Right renal cortex interstitium (tissue), 3 donors: ENCODE data around the gene GRB10. TPM values are rescaled to one million over a fixed set of nuclear protein-coding genes. Genes with fewer than 3 reads are reported as not detected.
"Not testable (repeated sequence)": the region's sequence is repeated elsewhere in the genome, so short reads cannot be mapped to it uniquely, and the experiment has no call there.

Experiments
- DNase-seq, 3 donors: peaks; one replicate each; pipeline ENCODE4 v3.0.0-alpha.2; 2013; ENCODE audit warnings: low read depth in 3 of 3, low spot score in 2 of 3
- polyA plus RNA-seq, 3 donors: library from polyadenylated mRNA; unstranded; fragments of 120-200 nt; gene quantifications; one replicate each; pipeline ENCODE4 v1.2.1, GENCODE V29; 2013; ENCODE audit not compliant: insufficient read length in 3 of 3

The GRB10 gene
- polyA plus RNA-seq, 3 donors: 25.4 to 33.5 (median 29.4) TPM

DNA sequence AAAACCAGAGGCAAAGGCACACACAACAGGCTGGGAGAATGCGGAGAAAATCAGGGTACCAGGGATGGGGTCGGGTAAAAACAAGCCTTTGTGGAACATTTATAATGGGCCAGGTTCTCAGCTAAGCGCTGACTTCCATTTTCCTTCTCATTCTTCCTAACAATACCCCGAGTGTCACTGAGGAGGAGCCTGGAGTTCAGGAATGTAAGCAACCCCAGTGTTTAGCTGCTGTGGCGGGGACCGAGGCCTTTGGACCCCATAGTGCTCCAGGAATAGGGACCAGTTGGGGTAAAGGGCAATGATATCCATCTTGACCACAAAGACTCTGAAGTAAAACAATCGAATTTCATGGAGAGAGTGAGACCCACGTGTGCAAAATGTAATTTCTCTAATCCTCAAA is 34.2 kb downstream of the GRB10 start:
- no peak for DNase-seq

DNA sequence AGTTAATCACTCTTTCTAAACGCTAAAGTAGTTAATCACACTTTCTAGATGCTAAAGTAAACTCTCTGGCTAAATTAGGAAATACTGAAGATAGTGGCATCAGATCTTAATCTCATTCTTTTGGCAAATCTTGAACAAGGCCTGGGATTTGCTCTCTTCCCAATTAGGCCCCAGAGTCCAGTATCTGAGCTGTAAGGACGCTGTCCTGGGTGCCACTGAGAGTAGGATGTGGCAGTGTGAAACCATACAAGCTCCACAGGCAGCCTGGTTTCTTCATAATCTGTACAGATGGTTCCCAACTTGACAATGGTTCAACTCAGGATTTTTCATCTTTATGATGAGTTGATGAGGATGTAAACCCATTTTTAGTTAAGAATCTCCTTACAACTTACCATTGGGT is 36.9 kb downstream of the GRB10 start:
- DNase-seq: no peak

DNA sequence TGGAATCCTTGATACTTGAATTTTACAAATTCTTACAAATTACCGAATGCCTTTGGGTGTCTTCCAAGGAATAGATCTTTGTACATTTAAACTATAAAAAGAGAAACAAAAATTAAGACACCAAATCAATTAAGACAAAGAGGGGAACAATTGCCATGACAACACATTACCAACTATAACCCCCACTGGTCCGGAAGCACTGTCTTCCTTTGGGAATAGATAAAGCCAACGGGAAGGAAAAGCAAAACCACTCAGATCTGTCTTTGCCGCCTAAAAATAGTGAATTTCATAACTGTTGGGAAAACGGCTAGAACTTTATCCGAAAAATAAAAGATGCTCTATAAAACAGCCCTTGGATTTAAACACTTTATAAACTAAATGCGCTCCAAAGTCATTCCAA is 37.4 kb downstream of the GRB10 start:
- no peak for DNase-seq

DNA sequence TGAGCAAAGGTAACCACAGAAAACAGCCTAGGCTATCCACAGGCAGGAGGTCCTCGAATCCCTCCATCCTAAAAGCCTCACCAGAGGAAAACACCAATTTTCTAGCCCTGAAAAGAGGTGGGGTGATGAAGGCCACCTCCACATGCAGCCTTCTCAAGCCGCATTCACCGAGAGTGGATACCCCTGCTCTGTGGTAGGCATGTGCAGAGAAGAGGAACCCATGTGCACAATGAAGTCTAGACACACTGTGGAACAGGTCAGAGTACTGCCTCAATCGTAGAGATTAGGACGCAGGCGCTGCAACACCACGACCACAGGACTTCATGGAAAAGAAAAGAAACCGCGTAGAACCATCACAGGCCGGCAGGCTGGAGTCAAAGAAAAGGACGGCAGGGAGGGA is 38.8 kb downstream of the GRB10 start:
- no peak for DNase-seq

DNA sequence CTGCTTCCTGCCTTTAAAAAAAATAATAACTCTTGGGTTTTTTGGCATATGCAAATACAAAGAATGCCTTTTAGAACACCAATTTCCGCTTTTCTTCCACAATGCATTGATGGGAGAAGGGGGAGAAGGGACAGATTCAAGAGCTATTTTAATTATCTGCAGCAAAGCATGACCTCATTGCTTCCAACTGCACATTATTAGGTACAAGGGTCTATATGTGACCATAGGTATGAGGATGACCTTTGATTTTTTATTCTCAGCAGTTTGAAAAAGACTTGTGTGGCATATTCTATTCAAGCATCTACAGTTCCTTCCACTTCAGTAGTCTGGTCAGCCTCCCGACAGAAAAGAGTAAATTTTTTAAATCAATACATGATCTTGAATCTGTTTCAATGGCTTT is 39.7 kb downstream of the GRB10 start:
- DNase-seq: no peak

DNA sequence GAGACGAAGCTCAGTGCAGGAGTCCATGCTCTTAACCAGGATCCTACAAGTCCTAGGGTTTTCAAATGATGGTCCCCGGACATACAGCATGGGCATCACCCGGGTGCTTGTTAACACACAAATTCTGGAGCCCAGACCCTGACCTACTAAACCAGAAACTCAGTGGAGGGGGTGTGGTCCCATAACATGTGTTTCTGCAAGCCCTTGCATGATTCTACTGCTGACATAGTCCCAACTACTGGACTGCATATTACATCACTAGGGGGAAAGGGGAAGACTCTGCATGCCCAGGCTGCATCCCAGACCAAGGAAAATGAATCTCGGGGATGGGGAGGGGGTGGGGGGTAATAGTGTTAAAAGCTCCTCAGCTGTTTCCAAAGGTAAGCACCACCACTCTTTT is 40.3 kb downstream of the GRB10 start:
- no peak for DNase-seq

DNA sequence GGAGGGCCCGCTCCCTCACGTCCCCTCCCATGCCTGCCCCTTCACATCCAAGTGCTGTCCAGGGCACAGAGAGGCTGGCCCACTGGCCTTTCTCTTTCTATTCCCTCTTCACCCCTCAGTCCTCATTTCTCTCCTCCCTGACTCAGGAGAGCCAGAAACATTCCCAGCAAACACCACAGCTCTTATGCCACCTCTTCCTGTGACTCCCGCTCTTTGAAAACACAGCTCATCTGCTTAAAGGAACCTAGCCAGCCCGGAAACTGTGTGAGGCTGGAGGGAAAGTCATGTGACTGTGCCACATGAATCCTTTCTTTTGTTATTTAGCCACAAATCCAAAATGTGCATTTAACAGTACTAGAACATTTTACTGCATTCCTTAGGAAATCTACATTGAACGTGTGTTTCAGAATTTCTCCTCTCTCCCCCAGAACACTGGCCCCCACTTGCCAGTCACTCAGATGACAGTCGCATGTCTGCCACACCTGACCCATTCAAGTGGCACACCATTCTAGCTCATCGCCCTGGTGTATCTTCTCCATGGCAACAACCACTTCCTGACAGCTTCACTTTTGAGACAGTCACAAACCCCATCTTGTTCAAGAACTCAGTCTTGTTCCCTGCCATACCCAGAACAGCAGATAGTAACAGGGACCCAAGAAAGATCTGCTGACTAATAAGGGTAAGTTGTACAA is 42.8 kb downstream of the GRB10 start:
- DNase-seq: no peak

DNA sequence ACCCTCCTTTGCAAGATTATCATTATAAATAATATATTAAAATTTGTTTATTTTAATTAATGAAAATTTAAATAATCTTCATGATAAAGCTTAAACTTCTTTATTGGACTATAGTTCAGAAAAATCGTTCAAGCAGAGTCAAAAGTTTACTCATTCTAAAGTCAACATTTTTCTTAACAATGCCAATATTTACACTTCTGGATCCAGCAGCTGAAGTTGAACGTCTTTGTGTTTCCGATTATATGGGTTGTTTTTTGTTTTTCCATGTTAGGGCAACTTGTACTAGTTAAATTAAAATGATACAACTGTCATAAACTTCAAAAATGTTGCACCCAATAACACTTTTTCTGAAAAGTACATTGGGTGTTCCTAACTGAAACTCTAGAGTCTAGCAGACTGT is 43.8 kb downstream of the GRB10 start:
- no peak for DNase-seq

DNA sequence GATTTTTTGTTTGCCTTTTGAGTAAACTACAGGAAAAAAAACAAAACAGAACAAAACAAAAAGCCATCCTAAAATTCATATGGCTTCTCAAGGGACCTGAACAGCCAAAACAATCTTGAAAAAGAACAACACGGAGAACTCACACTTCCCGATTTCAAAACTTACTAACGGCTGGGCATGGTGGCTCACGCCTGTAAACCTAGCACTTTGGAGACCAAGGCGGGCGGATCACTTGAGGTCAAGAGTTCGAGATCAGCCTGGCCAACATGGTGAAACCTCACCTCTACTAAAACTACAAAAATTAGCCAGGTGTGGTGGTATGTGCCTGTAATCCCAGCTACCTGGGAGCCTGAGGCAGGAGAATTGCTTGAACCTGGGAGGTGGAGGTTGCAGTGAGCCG is 46.9 kb downstream of the GRB10 start:
- DNase-seq: not testable (repeated sequence)

DNA sequence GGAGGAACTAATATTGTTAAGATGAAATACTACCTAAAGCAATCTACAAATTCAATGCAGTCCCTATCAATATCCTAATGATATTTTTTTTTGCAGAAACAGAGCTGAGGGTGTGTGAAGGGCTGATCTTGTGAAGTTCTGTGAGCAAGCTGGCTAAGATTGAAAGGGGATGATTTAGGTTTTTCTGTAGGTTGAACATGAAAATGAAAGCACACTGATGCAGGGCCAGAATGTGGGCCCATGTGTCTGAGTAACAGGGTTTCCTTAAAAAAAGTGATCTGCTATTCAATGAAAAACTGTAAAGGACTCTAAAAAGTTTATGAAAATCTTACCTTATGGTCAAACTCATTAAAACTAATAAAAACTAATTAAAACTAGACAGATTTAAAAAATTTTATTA is 47.4 kb downstream of the GRB10 start:
- DNase-seq: no peak

DNA sequence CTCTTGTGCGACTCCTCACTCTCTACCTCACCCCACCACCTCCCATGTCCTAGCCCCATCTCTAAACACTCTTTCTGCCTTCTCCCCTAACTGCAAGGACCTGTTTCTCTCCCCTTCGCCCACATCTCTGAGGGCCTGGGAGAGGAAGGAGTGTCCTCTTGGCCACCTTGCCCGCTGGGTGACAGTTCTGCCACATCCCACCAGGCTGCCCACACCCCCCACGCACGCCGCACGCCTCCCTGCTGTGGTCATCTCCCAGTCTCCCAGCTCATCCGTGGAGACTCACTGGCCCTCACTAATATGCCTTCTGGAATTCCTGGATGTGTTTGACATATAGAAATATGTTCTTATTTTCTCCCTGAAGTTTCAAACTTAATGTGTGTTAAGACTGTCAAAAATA is 48.5 kb downstream of the GRB10 start:
- DNase-seq: no peak

DNA sequence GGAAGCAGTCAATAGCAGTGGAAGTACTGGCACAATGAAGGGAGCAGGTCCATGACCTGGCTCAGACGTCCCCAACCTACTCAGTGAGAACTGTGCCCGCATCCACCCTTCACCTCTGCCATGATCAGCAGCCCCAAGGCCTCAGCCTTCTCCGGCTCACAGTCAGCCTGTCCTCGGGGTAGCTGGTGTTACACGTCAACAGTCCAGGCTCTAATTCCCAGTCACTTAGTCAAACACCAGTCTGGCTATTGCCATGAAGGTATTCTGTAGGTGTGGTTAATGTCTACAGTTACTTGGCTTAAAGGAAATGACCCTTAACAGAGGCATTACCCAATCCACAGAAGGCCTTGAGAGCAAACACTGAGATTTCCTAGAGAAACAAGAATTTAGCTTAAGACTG is 49.1 kb downstream of the GRB10 start:
- no peak for DNase-seq

DNA sequence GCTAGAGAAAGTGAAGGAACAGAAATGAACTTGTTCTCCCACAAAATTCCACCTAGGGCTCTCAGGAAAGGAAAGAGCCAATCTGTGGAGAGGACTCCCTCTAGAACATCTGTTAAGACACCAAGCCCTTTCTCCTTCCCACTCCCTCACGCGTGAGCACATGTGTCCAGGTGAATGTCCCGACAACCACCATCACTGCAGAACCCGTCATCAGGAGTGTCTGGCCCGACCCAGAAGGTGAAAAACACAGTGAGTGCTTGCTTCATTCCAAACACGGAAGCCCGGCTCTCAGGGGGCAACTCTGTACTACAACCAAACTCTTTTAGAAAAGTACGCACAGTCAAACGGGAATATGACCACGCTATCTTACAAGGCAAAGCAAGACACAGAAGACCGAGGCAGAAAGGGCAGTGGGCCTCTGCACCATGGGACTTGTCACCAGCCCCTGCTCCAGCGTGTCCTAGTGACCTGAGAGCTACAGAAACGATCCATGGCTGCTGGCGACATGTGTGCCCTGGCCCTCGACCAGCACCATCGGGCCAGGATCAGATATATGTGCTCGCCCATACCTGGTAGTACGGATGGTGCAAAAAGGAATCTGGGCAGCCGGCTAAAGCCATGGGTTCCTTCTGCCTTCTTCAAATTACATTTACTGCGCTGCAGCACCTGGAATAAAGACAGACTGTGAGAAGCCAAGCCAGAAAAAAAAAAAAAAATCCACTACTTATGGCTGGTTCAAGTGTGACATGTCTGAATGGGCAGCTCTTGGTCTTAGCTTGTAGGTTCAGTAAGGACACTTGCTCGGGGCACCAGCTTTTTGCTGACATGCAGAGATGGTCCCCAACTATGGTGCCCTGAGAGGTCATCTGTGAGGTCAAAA is 50.8 kb downstream of the GRB10 start:
- no peak for DNase-seq

DNA sequence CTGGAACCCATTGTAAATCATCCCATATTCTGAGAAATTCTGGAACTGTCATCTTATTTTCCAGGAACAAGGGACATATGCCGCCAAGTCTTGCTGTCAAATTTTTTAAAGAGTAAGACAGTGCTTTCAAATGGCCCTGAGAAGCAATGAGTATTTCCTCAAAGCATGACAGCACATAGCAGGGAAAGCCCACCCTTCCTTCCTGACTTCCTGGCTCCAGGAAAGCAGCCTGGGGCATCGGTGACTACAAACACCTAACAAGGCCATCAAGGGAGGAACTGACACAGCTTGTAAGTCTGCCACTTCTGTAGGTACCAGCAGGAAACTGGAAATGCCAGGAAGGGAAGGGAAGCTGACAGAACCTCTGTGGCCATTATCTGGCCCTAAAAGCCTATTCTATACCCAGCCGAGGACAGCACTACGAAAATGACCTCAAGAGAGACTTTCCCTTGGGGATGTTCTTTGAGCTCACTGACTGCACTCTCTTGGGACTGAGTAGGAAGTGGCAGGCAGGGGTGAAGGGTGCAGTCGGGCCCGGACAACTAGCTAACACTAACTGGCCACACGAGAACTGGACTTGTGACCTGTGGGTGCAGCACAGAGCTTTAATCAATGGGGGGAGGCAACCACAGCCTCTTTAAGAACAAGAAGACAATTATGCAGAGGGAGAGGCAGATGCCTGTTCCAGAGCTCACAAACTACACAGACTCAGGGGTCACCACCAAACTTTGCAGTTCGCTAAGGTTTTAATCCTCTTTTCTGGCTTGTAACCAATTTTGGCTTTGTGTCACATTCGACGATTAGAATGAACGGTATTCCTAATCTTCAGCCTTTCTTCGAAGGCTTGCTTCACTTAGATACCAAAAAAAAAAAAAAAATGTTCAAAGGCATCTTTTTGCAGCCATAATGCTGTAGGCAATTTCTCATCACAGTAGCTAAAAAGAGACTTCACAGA is 52.0 kb downstream of the GRB10 start:
- DNase-seq: no peak

DNA sequence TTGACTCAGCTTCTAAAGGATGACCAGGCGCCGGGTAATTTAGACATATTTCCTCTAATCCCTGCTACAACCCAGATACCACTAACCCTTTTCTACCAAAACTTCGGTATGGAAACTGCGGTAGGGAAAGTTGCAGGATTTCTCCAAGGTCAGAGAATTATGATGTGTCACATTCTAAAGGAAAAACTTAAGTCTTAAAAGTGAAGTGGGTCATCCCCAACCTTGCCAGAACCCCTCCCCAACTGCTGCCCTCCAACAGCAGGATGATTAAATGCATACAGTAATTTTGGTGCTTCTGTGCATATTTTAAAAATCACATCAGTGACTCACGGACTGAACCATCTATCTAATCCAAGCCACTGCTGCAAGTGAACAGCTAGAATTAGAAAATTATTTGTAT is 52.7 kb downstream of the GRB10 start:
- no peak for DNase-seq

DNA sequence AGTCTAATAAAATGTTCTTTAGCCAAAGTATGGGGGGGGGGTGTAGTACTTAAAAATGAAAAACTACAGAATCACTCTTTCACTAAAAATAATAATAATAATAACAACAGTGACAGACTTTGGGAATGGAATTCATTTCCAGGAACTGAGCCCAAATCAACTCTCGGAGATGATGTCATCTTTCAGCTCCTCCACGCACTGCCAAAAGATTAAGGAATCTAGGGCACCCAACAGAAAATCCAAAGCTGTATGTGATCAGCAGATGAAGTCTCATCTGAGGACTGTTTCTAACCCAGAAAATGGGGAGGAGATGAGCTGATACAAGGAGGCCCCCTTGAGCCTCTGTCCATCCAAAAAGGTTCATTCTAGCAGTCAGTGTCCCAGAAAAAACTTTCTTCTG is 54.5 kb downstream of the GRB10 start:
- DNase-seq: no peak

DNA sequence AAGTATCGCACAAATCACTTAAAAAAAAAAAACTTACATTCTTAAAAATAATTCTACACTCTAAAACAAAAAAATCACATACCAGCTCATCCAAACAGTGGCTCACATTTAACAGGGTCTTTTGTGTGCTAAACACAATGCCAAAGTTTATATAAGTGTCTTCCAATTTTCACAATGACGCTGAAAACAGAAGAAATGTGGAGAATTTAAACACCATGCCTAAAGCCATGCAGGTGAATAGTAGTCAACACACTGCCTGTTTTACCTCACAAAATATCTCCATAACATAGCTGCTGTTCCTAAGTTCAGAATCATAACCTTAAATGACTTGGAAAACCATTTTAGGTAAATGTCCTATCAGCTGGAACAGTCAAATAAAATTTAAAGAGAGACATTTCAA is 55.0 kb downstream of the GRB10 start:
- DNase-seq: no peak

DNA sequence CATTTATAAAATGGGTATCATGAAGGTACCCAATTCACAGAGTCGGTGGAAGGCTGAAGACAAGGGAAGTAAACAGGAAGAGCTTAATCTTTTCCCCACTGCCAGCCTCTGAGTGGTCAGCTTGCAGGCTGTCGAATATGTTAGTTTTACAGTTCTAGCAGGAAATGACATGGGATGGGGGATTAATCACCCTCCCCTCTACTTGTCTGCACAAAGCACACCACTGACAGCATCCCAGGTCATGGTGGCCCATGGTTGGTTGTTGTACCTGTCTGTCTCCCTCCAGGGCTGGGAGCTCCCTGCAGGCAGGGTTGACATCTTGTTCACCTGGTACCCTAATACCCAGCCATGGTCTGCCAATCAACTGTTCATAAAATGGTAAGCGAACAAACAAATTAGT is 55.6 kb downstream of the GRB10 start:
- no peak for DNase-seq

DNA sequence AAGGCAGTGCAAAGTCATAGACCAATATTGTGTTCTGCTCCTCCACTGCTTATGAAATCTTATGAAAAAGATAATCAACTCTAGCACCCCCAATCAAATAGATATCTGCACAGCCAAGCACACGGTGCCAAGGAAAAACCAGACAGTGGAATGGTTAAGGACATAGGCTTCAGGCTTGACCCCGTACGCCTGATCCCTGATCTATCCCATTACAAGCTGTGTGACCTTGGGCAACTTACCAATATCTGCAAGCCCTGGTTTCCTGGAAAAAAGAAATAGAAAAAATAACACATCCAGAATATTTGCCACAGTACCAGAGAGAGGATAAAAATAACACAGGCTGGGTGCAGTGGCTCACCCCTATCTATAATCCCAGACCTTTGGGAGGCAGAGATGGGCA is 56.9 kb downstream of the GRB10 start:
- DNase-seq: no peak

DNA sequence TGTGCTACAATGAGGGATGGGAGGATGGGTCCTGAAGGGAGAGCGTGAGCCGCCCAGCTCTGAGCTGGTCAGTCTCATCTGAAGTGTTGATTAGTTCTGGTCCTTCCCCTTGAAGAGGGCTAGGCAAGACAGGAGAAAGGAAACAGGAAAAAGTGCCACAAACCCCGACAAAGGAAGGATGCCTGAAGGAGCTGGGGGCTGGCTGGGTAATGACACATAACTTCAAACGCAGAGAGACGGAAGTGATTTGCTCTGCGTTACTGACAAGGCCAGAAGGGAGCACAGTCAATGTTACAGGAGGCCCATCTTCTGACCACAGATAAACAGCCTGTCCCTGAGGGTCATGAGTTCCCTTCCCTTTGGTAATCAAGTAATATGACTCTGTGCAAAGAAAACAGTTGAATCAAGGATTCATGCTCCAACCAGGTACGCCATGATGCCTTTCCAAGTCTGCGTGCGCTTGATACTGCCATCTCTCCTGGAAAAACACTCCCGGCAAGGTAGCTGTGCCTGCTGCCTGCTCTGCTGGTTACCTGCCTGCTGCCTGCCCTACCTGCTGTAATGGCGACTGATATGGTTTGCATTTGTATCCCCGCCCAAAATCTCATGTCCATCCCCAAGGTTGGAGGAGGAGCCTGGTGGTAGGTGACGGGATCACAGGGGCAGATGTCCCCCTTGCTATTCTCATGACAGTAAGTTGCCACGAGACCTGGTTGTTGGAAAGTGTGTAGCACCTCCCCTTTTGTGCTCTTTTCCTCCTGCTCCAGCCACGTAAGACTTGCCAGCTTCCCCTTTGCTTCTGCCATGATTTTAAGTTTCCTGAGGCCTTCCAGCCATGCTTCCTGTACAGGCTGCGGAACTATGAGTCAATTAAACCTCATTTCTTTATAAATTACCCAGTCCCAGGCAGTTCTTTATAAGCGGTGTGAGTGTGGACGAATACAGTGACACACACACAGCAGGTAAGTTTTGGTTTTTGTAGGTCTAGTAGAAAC is 57.9 kb downstream of the GRB10 start:
- no peak for DNase-seq
